Esophagus squamous epithelium (tissue), 4 donors: Measurements from ENCODE around the gene PARD3B.

Experiments
- CTCF ChIP-seq, 6 experiments: fragments of 450-650 bp in 4 of 6; fragments of 200-600 bp in 2 of 6; sonication (generic) in 2 of 6; IDR thresholded peaks; one replicate each; pipeline ENCODE4 v1.5.1; 2016 to 2019; ENCODE audit warnings: antibody characterized with exemption in 6 of 6, mild to moderate bottlenecking in 4 of 6, moderate library complexity in 4 of 6
- POLR2A ChIP-seq, 4 donors: fragments of 450-650 bp; IDR thresholded peaks; one replicate each; pipeline ENCODE4 v1.6.1; 2017; ENCODE audit warnings: antibody characterized with exemption in 4 of 4, mild to moderate bottlenecking in 4 of 4, moderate library complexity in 3 of 4

- no peak for TF ChIP-seq CTCF (IDR thresholded peaks at IDR 0.05)
- TF ChIP-seq POLR2A (IDR thresholded peaks at IDR 0.05) = no peak
Observed at GRCh38 chr2:205017912-205018311, 472.6 kb downstream of the PARD3B start.
